IMR-90 (cell line): ENCODE results near the gene MAP2K2. TPM values are rescaled to one million over a fixed set of nuclear protein-coding genes. Genes with fewer than 3 reads are reported as not detected.

Experiments
- ATAC-seq: fragments of 200-7000 bp; cut with Tn5 transposase; 2 replicates; pipeline ENCODE4 v1.9.1; 2020; ENCODE audit warnings: low read depth, mild to moderate bottlenecking, moderate library complexity
- BruUV-seq: library from RNA; stranded (reverse); fragments of 400-500 nt; replicated peaks from 2 replicates; lab custom pipeline; 2021; lab: Mats Ljungman, UMichigan
- CTCF ChIA-PET: fragments of 300-600 bp; formaldehyde crosslinking; extraction: SDS; loops from one replicate; lab custom pipeline; 2021; ENCODE audit warnings: antibody characterized with exemption; lab: Yijun Ruan, JAX
- POLR2A ChIA-PET: fragments of 300-600 bp; sonication (Branson Sonifier 250); formaldehyde crosslinking; loops from one replicate; lab custom pipeline; 2022; ENCODE audit warnings: antibody characterized with exemption; ENCODE audit not compliant: unreplicated experiment; lab: Charles Lee
- DNase-seq: peaks from one replicate; pipeline ENCODE4 v3.0.0; 2013
- H2AFZ ChIP-seq: replicated peaks from 2 replicates; pipeline ENCODE3; 2013; ENCODE audit warnings: low read length, mild to moderate bottlenecking; ENCODE audit not compliant: poor library complexity
- H2AK5ac ChIP-seq: 2 replicates; pipeline ENCODE4 v1.6.1; 2013; ENCODE audit warnings: low read depth, low read length, inconsistent platforms
- H2AK9ac ChIP-seq: replicated peaks from 2 replicates; pipeline ENCODE3; 2013; ENCODE audit warnings: mild to moderate bottlenecking, low read depth, low read length, moderate library complexity; ENCODE audit not compliant: poor library complexity
- H2BK120ac ChIP-seq: 2 replicates; pipeline ENCODE4 v1.6.1; 2013; ENCODE audit warnings: low read depth, low read length, inconsistent platforms
- H2BK15ac ChIP-seq: 3 replicates; pipeline ENCODE4 v1.6.1; 2013; ENCODE audit warnings: low read depth, low read length, inconsistent platforms
- H2BK20ac ChIP-seq: 2 replicates; pipeline ENCODE4 v1.6.1; 2013; ENCODE audit warnings: low read depth, mild to moderate bottlenecking, inconsistent platforms, low read length, moderate library complexity
- H2BK5ac ChIP-seq: 2 replicates; pipeline ENCODE4 v1.6.1; 2013; ENCODE audit warnings: mild to moderate bottlenecking, low read depth, low read length, inconsistent platforms; ENCODE audit not compliant: poor library complexity, severe bottlenecking
- H3K14ac ChIP-seq: replicated peaks from 2 replicates; pipeline ENCODE4 v1.6.1; 2013; ENCODE audit warnings: low read depth, low read length, inconsistent platforms
- H3K18ac ChIP-seq: 2 replicates; pipeline ENCODE4 v1.6.1; 2013; ENCODE audit warnings: low read depth, low read length, control low read depth
- H3K23ac ChIP-seq: 2 replicates; pipeline ENCODE4 v1.6.1; 2013; ENCODE audit warnings: low read depth, low read length, inconsistent platforms
- H3K27ac ChIP-seq: 2 replicates; pipeline ENCODE4 v1.5.1; 2013; ENCODE audit warnings: mild to moderate bottlenecking, control low read depth, low read length; ENCODE audit not compliant: insufficient read depth
- H3K27me3 ChIP-seq: 2 replicates; pipeline ENCODE4 v1.6.1; 2013; ENCODE audit warnings: low read length; ENCODE audit not compliant: control insufficient read depth, insufficient read depth
- H3K36me3 ChIP-seq: 2 replicates; pipeline ENCODE4 v1.6.1; 2013; ENCODE audit warnings: low read length, mixed read lengths; ENCODE audit not compliant: control insufficient read depth, insufficient read depth
- H3K4ac ChIP-seq: 2 replicates; pipeline ENCODE4 v1.6.1; 2013; ENCODE audit warnings: low read depth, low read length, inconsistent platforms
- H3K4me1 ChIP-seq: 2 replicates; pipeline ENCODE4 v1.6.1; 2013; ENCODE audit warnings: low read length, mixed read lengths; ENCODE audit not compliant: control insufficient read depth, insufficient read depth
- H3K4me2 ChIP-seq: 2 replicates; pipeline ENCODE4 v1.6.1; 2013; ENCODE audit warnings: low read depth, mild to moderate bottlenecking, control low read depth, low read length, moderate library complexity
- H3K4me3 ChIP-seq: 2 replicates; pipeline ENCODE4 v1.5.1; 2013; ENCODE audit warnings: low read depth, mild to moderate bottlenecking, control low read depth, low read length, moderate library complexity; ENCODE audit not compliant: insufficient read depth
- H3K56ac ChIP-seq: 2 replicates; pipeline ENCODE4 v1.6.1; 2013; ENCODE audit warnings: low read length, inconsistent platforms; ENCODE audit not compliant: insufficient read depth; ENCODE audit errors: extremely low read depth
- H3K79me1 ChIP-seq, 2 experiments: 2 replicates each; pipeline ENCODE4 v1.6.1; 2013; ENCODE audit warnings: low read length in 2 of 2, inconsistent platforms in 1 of 2, low read depth in 1 of 2
- H3K9ac ChIP-seq: 2 replicates; pipeline ENCODE4 v1.6.1; 2013; ENCODE audit warnings: low read depth, low read length, control low read depth
- H3K9me1 ChIP-seq: 2 replicates; pipeline ENCODE4 v1.6.1; 2013; ENCODE audit warnings: low read length, inconsistent platforms; ENCODE audit not compliant: insufficient read depth
- H3K9me3 ChIP-seq: 2 replicates; pipeline ENCODE4 v1.6.1; 2013; ENCODE audit warnings: low read length; ENCODE audit not compliant: control insufficient read depth, insufficient read depth
- H4K20me1 ChIP-seq: 2 replicates; pipeline ENCODE4 v1.6.1; 2013; ENCODE audit warnings: low read length, inconsistent platforms; ENCODE audit not compliant: insufficient read depth
- H4K5ac ChIP-seq: 2 replicates; pipeline ENCODE4 v1.6.1; 2013; ENCODE audit warnings: mild to moderate bottlenecking, low read depth, low read length, control low read depth
- H4K8ac ChIP-seq, 2 experiments: 2 replicates each; pipeline ENCODE4 v1.6.1; 2013; ENCODE audit warnings: low read depth in 2 of 2, low read length in 2 of 2, control low read depth in 1 of 2, inconsistent platforms in 1 of 2
- H4K91ac ChIP-seq: 2 replicates; pipeline ENCODE4 v1.6.1; 2013; ENCODE audit warnings: low read depth, low read length, inconsistent platforms; ENCODE audit not compliant: insufficient read depth
- BHLHE40 ChIP-seq: fragments of 150-350 bp; IDR thresholded peaks from 2 replicates; pipeline ENCODE4 v1.6.1; 2016; ENCODE audit warnings: mild to moderate bottlenecking, low read depth, low read length
- CEBPB ChIP-seq: IDR thresholded peaks from 2 replicates; pipeline ENCODE4 v1.6.1; 2012; ENCODE audit warnings: low read depth, low read length, improper control_type of control experiment
- CHD1 ChIP-seq: IDR thresholded peaks from 2 replicates; pipeline ENCODE4 v1.6.1; 2012; ENCODE audit warnings: low read depth, low read length, improper control_type of control experiment
- FOS ChIP-seq: fragments of 150-350 bp; IDR thresholded peaks from 2 replicates; pipeline ENCODE4 v1.6.1; 2016; ENCODE audit warnings: low read depth, low read length
- MAFK ChIP-seq: IDR thresholded peaks from 2 replicates; pipeline ENCODE4 v1.6.1; 2012; ENCODE audit warnings: low read depth, low read length, improper control_type of control experiment
- MXI1 ChIP-seq: IDR thresholded peaks from 2 replicates; pipeline ENCODE4 v1.6.1; 2012; ENCODE audit warnings: low read depth, mild to moderate bottlenecking, low read length, moderate library complexity, borderline replicate concordance
- RAD21 ChIP-seq: IDR thresholded peaks from 2 replicates; pipeline ENCODE4 v1.6.1; 2012; ENCODE audit warnings: low read length, improper control_type of control experiment
- RCOR1 ChIP-seq: IDR thresholded peaks from 2 replicates; pipeline ENCODE4 v1.6.1; 2012; ENCODE audit warnings: mild to moderate bottlenecking, low read length, improper control_type of control experiment; ENCODE audit not compliant: insufficient replicate concordance
- SMC3 ChIP-seq: fragments of 150-350 bp; IDR thresholded peaks from 2 replicates; pipeline ENCODE4 v1.6.1; 2016; ENCODE audit warnings: low read depth, mild to moderate bottlenecking, antibody characterized with exemption, low read length, moderate library complexity
- WGBS, 2 experiments: methylation state at CpG; one replicate each; pipeline versions ENCODE4 v1.1.5 to v1.1.7; 2013; ENCODE audit warnings: missing lambda C conversion rate in 2 of 2; ENCODE audit not compliant: insufficient read length in 1 of 2; ENCODE audit errors: extremely low coverage in 2 of 2; 5-methylcytosine and 5-hydroxymethylcytosine counted together
- dilution Hi-C: fragments of 300-500 bp; cut with HindIII; formaldehyde crosslinking; loops from one replicate; pipeline ENCODE4 v1.14.3; 2018; ENCODE audit warnings: low sequenced_read_pairs; ENCODE audit not compliant: unreplicated experiment
- in situ Hi-C: fragments of 300-500 bp; cut with MboI; formaldehyde crosslinking; loops from 3 replicates; pipeline ENCODE4 v1.14.3; 2019; ENCODE audit warnings: low sequenced_read_pairs, inconsistent platforms, mixed read lengths
- intact Hi-C: fragments of 100-400 bp; cut with micrococcal nuclease; formaldehyde crosslinking; loops from 2 replicates; pipeline ENCODE4 v1.10.0; 2022
- polyA plus RNA-seq, 3 experiments: library from polyadenylated mRNA; depleted of rRNA; stranded (reverse); fragments of >200 nt; gene quantifications; 2 replicates each; pipeline ENCODE4 v1.2.3, GENCODE V29; 2012; ENCODE audit warnings: low replicate concordance in 1 of 3
- total RNA-seq: library from RNA; depleted of rRNA; stranded (reverse); fragments of >200 nt; gene quantifications from 2 replicates; pipeline ENCODE4 v1.2.3, GENCODE V29; 2012

MAP2K2 gene
- total and polyA plus RNA-seq, 2 of the 4 experiments (the other 2 are of a cell fraction), result 115 to 151 TPM

DNA sequence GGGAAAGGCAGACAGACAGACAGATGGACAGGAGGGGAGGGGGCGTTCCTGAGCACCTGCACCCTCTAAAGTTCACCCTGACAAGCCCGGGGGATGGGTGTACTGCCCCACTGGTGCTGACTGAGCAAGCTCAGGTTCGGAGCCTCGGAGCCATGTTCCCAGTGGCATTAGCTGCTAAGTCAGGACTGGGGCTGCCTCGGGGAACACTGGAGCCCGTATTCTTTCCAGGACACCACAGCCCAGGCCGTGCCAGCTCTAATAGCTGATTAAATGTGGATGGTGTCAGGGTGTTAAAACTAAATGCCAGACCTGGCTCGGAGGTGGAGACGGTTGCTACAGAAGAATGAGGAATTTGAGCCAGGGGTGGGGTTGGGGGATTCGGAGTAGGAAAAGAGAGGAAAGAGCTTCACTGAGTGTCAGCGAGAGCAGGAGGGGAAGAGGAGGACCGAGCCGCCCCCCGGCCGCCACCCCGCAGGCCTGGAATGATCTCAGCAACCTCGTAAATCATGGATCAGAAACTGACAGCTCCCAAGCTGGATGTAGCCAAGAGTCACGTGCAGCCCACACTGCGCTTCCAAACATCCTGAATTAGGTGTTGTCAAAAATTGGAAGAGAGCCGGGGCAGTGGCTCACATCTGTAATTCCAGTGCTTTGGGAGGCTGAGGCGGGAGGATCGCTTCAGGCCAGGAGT lies 10.4 kb downstream of the MAP2K2 start:
- H3K9me1 ChIP-seq, result peaks cover 5% of the 10 kb centered on the region
- H3K4me1 ChIP-seq, result no peaks in the 10 kb centered on the region
- no peak overlapping the region for H2BK15ac ChIP-seq
- no peak overlapping the region for H3K56ac ChIP-seq
- H3K4me3 ChIP-seq, result no peak overlapping the region
- no peak overlapping the region for H4K91ac ChIP-seq
- H2BK20ac ChIP-seq, result no peak overlapping the region
- peaks cover 46% of the 10 kb centered on the region for H4K20me1 ChIP-seq
- no peak overlapping the region for H3K18ac ChIP-seq
- ChIA-PET POLR2A (no interaction called here), CTCF (no interaction called here)
- no peak overlapping the region for H3K4ac ChIP-seq
- H3K9ac ChIP-seq, result no peak overlapping the region
- no peak overlapping the region for H3K14ac ChIP-seq
- H3K27ac ChIP-seq, result no peak overlapping the region
- H2BK5ac ChIP-seq, result no peak overlapping the region
- intact Hi-C loops, result no loop called here
- H2BK120ac ChIP-seq, result no peak overlapping the region
- in situ Hi-C loops, result no loop called here
- H4K8ac ChIP-seq, result no peak overlapping the region
- dilution Hi-C loops, result no loop called here
- no TSS peak for BruUV-seq
- 79% methylated on average over 13 of the region's 22 CpGs; no CpG with 5 or more reads in 1 of the 2 experiments for WGBS, 2 experiments
- H2AK5ac ChIP-seq, result no peak overlapping the region
- no peak overlapping the region for H3K4me2 ChIP-seq
- no peak overlapping the region for H2AFZ ChIP-seq
- no peak for DNase-seq
- no peak overlapping the region for H3K23ac ChIP-seq
- H3K27me3 ChIP-seq, result no peaks in the 10 kb centered on the region
- no peaks in the 10 kb centered on the region for H3K9me3 ChIP-seq
- H3K79me1 ChIP-seq, result peaks cover 26 to 76% of the 10 kb centered on the region in 2 experiments
- H3K36me3 ChIP-seq, result peaks cover 76% of the 10 kb centered on the region
- ATAC-seq, result no peak
- TF ChIP-seq FOS (no peak), RCOR1 (no peak), MXI1 (no peak), BHLHE40 (no peak), CHD1 (no peak), SMC3 (no peak), MAFK (no peak), CEBPB (no peak), RAD21 (no peak)
- H2AK9ac ChIP-seq, result no peak overlapping the region
- H4K5ac ChIP-seq, result no peak overlapping the region
